Measurements from ENCODE around the gene TBC1D5. TPM values are rescaled to one million over a fixed set of nuclear protein-coding genes. Genes with fewer than 3 reads are reported as not detected.
"Not testable (repeated sequence)": the region's sequence is repeated elsewhere in the genome, so short reads cannot be mapped to it uniquely, and the experiment has no call there.

Gene TBC1D5
- total RNA-seq, 1 experiment from 2014 or later: 30.4 TPM

DNA sequence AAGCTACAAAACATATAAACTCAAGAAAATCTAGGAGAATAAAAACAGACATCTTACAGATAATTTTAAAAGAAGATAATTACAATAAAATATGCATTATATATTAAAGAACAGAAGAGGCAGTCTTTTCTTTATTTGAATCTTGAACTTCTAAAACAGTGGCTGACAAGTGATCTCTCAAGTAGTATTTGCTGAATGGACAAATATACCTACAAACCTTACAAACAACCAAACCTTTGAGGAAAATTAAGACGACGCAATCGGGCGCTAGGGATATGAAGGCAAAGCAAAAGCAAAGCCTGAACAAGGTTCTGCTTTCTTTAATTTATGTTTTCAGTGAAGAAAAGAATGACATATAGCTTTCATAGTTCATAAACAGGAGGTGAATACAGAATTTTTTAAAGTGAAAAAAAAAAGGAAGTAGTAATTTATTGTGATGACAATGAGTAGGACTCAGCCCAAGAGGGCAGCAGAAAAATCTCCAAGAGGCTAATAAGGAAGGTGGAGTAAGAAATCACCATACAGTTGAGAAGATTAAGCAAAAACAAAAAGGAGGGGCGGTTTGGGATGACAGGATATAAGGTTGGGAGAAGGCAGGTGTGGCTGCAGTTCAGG lies 347.8 kb downstream of the TBC1D5 start:
- no peaks in the 10 kb centered on the region for H3K36me3 ChIP-seq (ENCODE audit: control insufficient read depth, insufficient read depth, low read length)
- POLR2A ChIA-PET: no interaction called here
- H3K9me3 ChIP-seq (ENCODE audit: control insufficient read depth, insufficient read depth, low read depth, low read length): no peaks in the 10 kb centered on the region
- H3K4me1 ChIP-seq (ENCODE audit: control insufficient read depth, insufficient read depth, low read length): no peaks in the 10 kb centered on the region
- ATAC-seq (no peak), DNase-seq (ENCODE audit: low read depth, low spot score) (no peak)
- H3K27ac ChIP-seq (ENCODE audit: low read length): no peak overlapping the region
- in situ Hi-C loops (cut with HindIII; ENCODE audit: low pct_unique_long_range_greater_than_20kb, low sequenced_read_pairs) (no loop called here), intact Hi-C loops (cut with micrococcal nuclease; ENCODE audit: unreplicated experiment) (no loop called here)
- BruUV-seq (replicated peaks): no TSS peak
- TF ChIP-seq, protein P1, sequence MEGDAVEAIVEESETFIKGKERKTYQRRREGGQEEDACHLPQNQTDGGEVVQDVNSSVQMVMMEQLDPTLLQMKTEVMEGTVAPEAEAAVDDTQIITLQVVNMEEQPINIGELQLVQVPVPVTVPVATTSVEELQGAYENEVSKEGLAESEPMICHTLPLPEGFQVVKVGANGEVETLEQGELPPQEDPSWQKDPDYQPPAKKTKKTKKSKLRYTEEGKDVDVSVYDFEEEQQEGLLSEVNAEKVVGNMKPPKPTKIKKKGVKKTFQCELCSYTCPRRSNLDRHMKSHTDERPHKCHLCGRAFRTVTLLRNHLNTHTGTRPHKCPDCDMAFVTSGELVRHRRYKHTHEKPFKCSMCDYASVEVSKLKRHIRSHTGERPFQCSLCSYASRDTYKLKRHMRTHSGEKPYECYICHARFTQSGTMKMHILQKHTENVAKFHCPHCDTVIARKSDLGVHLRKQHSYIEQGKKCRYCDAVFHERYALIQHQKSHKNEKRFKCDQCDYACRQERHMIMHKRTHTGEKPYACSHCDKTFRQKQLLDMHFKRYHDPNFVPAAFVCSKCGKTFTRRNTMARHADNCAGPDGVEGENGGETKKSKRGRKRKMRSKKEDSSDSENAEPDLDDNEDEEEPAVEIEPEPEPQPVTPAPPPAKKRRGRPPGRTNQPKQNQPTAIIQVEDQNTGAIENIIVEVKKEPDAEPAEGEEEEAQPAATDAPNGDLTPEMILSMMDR (IDR thresholded peaks at IDR 0.05): no peak
- TF ChIP-seq POLR2AphosphoS5 (IDR thresholded peaks at IDR 0.05; ENCODE audit: low read depth, low read length): no peak
- no peak overlapping the region for H3K4me3 ChIP-seq (ENCODE audit: low read depth in 2 of 2, low read length in 2 of 2)
- CTCF ChIA-PET: no interaction called here
- no peaks in the 10 kb centered on the region for H3K27me3 ChIP-seq (ENCODE audit: control insufficient read depth, insufficient read depth, low read length)

DNA sequence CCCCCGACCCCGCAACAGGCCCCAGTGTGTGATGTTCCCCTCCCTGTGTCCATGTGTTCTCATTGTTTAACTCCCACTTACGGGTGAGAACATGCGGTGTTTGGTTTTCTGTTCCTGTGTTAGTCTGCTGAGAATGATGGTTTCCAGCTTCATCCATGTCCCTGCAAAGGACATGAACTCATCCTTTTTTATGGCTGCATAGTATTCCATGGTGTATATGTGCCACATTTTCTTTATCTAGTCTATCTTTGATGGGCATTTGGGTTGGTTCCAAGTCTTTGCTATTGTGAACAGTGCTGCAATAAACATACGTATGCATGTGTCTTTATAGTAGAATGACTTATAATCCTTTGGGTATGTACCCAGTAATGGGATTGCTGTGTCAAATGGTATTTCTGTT lies 349.9 kb downstream of the TBC1D5 start:
- H3K4me3 ChIP-seq (ENCODE audit: low read depth in 2 of 2, low read length in 2 of 2); BruUV-seq (replicated peaks); H3K4me1 ChIP-seq (ENCODE audit: control insufficient read depth, insufficient read depth, low read length); H3K9me3 ChIP-seq (ENCODE audit: control insufficient read depth, insufficient read depth, low read depth, low read length); CTCF ChIA-PET; H3K27ac ChIP-seq (ENCODE audit: low read length); intact Hi-C loops (cut with micrococcal nuclease; ENCODE audit: unreplicated experiment); ATAC-seq; in situ Hi-C loops (cut with HindIII; ENCODE audit: low pct_unique_long_range_greater_than_20kb, low sequenced_read_pairs); H3K27me3 ChIP-seq (ENCODE audit: control insufficient read depth, insufficient read depth, low read length); POLR2A ChIA-PET; DNase-seq (ENCODE audit: low read depth, low spot score); H3K36me3 ChIP-seq (ENCODE audit: control insufficient read depth, insufficient read depth, low read length): not testable (repeated sequence)

DNA sequence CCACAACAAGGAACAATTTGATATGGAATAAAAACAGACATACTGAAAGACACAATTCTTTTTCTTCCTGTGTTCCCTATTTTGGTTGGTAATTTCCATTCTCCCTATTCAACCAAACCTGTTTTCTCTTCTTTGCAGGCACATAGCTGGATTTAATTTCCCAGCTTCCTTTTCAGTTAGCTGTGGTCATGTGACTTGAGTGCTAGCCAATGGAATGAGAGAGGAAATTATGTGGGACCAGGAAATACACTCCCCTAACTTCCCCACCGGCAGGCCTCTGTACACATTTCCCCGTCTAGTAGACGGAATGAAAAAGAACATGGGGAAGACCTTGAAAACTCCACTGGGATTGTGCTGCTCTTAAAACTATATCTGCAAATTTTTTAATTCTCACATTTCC lies 351.6 kb downstream of the TBC1D5 start:
- Histone ChIP-seq H3K36me3 (ENCODE audit: control insufficient read depth, insufficient read depth, low read length) (no peaks in the 10 kb centered on the region), H3K27me3 (ENCODE audit: control insufficient read depth, insufficient read depth, low read length) (no peaks in the 10 kb centered on the region), H3K4me1 (ENCODE audit: control insufficient read depth, insufficient read depth, low read length) (no peaks in the 10 kb centered on the region), H3K9me3 (ENCODE audit: control insufficient read depth, insufficient read depth, low read depth, low read length) (no peaks in the 10 kb centered on the region), H3K4me3 (ENCODE audit: low read depth in 2 of 2, low read length in 2 of 2) (no peak overlapping the region), H3K27ac (ENCODE audit: low read length) (no peak overlapping the region)
- CTCF ChIA-PET: no interaction called here
- POLR2A ChIA-PET: no interaction called here
- intact Hi-C loops (cut with micrococcal nuclease; ENCODE audit: unreplicated experiment): no loop called here
- BruUV-seq (replicated peaks): no TSS peak
- ATAC-seq: no peak
- DNase-seq (ENCODE audit: low read depth, low spot score): no peak
- TF ChIP-seq, protein P1 (IDR thresholded peaks at IDR 0.05): no peak
- TF ChIP-seq POLR2AphosphoS5 (IDR thresholded peaks at IDR 0.05; ENCODE audit: low read depth, low read length): no peak
- TF ChIP-seq SIN3A (IDR thresholded peaks at IDR 0.05; ENCODE audit: borderline replicate concordance, insufficient read depth, low read depth, low read length): no peak
- TF ChIP-seq, protein P2, sequence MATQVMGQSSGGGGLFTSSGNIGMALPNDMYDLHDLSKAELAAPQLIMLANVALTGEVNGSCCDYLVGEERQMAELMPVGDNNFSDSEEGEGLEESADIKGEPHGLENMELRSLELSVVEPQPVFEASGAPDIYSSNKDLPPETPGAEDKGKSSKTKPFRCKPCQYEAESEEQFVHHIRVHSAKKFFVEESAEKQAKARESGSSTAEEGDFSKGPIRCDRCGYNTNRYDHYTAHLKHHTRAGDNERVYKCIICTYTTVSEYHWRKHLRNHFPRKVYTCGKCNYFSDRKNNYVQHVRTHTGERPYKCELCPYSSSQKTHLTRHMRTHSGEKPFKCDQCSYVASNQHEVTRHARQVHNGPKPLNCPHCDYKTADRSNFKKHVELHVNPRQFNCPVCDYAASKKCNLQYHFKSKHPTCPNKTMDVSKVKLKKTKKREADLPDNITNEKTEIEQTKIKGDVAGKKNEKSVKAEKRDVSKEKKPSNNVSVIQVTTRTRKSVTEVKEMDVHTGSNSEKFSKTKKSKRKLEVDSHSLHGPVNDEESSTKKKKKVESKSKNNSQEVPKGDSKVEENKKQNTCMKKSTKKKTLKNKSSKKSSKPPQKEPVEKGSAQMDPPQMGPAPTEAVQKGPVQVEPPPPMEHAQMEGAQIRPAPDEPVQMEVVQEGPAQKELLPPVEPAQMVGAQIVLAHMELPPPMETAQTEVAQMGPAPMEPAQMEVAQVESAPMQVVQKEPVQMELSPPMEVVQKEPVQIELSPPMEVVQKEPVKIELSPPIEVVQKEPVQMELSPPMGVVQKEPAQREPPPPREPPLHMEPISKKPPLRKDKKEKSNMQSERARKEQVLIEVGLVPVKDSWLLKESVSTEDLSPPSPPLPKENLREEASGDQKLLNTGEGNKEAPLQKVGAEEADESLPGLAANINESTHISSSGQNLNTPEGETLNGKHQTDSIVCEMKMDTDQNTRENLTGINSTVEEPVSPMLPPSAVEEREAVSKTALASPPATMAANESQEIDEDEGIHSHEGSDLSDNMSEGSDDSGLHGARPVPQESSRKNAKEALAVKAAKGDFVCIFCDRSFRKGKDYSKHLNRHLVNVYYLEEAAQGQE (IDR thresholded peaks at IDR 0.05; ENCODE audit: insufficient read depth in 1 of 2, low read depth in 2 of 2, low read length in 1 of 2): no peak
- no peak for TF ChIP-seq TCF7L2 (IDR thresholded peaks at IDR 0.05; ENCODE audit: low read depth, low read length)
- in situ Hi-C loops (cut with HindIII; ENCODE audit: low pct_unique_long_range_greater_than_20kb, low sequenced_read_pairs): no loop called here

Measured in Panc1 (cell line).